NCI-H146 (cell line): ENCODE results near the gene NRBF2.

ENCODE experiments used
- DNase-seq: peaks from one replicate; lab custom pipeline; 2025; lab: John Stamatoyannopoulos, UW

NRBF2 gene

GRCh38 chr10:63164166-63164623 lies 31.1 kb downstream of the NRBF2 start:
- no peak for DNase-seq

- no peak for DNase-seq
Measured at GRCh38 chr10:63165249-63165648, 32.1 kb downstream of the NRBF2 start.

DNA sequence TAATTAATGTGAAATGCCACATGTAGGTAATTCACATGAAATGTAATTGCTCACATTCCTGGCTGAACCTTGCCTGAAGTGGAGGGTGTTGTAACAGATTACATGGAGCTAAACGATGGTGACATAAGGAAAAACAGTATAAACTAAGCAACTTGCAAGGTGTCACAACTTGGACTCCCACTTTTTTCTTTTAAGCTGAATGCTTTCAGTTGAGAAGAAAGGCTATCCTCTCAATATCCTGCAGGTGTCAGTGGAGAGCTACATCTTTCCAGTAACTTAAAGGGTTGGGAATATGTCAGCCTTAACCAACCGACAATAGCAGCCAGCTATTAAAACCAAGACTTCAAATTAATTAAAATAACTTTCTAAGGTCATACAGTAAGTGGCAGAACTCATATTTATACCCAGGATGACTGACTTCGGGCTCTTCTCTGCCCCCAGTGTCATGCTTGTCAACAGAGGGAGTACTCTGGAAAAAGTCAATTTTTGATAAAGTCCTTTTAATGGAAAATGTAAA lies 33.7 kb downstream of the NRBF2 start:
- peak; percentile 65 for DNase-seq

DNA sequence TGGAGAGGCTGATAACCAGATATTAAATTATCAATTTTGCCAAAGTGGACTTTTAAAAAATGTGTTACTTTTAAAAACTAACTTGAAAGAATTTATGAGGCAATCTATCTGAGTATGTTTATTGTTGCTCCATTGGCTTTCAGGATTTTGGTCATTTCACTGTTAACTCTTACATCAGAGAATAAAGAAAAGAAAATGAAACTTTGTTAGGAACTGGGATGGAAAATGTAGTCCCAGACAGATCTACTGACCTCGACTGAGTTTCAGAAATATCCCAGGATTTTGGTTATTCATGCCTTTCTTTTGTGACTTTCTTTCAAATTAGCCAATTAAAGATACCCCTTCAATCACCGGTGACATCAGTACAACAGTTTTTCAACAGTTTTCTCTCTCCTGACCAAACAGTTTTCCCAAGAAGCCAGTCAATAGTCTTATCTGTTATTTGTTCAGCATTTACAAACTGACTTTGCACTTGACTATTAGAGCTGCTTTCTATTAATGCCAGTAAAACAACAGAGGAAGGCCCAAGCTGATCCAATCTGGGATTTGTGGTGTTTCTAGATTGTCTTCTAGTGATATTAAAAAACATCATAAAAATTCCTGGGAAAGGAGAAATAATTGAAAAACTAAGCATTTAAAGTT lies 35.8 kb downstream of the NRBF2 start:
- no peak for DNase-seq

DNA sequence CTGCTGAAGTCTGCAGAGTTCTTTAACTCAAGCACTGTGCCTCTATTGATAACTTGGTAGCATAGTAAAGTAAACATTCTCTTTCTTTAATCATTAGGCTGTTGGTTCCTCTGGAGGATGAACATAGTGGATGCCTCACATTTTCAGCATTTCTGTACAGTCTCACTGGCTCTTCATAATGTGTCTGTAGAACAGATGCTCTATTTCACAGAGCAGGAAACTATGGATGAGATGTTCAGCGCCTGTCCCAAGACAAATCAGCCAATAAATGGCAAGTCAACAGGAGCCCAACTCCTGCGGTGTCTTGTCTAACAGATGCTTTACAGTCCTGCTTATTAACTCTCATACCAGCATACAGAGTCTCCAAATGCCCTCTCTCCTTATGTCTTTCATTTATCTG lies 36.5 kb downstream of the NRBF2 start:
- no peak for DNase-seq

- no peak for DNase-seq
Measured at GRCh38 chr10:63171255-63171855, 38.2 kb downstream of the NRBF2 start.

- no peak for DNase-seq
Measured at GRCh38 chr10:63171926-63172325, 38.8 kb downstream of the NRBF2 start.

GRCh38 chr10:63173468-63174232 lies 40.5 kb downstream of the NRBF2 start:
- no peak for DNase-seq

DNA sequence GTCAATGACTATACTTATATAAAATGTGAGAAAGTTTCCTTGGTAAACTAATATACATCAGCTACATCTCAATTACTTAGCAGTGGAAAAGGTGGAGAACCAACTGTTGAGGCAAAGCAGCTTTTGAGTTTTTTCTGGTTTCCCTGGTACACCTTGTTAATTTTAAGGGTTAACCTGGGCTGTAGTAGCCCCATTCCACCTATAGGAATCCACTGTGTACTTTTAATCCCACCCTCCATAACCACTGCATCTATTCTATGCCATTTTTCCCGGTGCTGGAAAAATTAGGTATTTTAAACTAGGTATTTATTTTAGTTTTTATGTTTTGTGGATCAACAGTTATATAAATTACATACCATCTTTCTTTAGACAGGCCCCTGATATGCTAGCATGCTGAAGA lies 42.4 kb downstream of the NRBF2 start:
- no peak for DNase-seq

GRCh38 chr10:63192826-63193225 lies 59.7 kb downstream of the NRBF2 start:
- no peak for DNase-seq

- DNase-seq = no peak
Measured at GRCh38 chr10:63197344-63198092, 64.4 kb downstream of the NRBF2 start.

DNA sequence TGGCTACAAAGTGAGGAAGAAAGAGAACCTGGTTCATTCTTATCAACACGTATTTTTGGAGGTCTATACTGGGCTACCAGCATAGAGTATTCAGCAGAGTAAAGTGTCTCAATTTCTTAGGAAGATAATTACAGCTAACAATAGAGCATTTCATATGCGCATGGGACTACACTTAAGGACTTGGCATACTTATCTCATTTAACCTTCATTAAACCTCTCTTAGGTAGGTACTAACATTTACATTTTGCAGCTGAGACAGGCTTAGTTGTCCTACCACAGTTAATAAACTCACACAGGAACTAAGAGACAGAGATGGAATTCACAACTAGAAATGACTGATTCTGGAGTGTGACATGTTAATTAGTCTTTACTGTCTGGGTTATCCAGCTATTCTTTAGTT lies 66.6 kb downstream of the NRBF2 start:
- DNase-seq = no peak

DNA sequence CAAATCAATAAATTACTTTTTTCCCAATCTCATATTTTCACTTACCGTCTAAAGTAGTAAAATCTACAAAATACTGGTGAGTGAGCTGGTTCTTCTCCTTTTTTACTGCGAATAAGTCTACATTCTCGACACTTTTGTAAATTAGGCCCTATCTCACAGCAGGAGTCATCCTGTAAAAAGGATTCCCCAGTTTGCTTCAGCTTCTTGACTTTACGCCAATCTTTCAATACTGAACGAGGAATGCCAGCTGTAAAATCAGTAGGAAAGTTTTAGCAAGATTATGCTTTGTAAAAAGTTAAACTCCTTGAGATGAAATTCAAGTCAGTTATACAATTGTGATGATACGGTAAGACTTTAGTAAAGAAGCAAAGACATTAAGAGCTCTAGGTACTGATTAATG lies 67.3 kb downstream of the NRBF2 start:
- no peak for DNase-seq

DNA sequence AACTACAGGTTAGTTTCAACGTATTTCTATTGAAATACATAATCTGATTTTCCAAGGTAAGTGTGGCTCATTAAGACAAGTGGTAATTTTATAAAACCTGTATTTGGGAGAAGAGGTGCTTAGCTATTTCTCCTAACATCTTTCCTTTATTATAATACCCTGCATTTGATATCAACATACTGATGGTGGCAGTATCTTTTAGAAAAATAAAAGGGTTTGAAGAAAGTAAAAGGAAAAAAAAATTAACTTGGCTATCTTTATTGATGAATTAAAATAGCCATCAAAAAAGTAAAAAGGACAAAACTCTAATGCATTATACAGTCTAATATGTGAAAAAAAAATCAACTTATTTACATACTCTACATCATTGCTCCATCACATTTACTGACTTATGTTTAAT lies 68.0 kb downstream of the NRBF2 start:
- no peak for DNase-seq
